H1 (cell line): ENCODE measurements around the gene FOXN3. TPM values are rescaled to one million over a fixed set of nuclear protein-coding genes. Genes with fewer than 3 reads are reported as not detected.
A peak's percentile ranks its signal among the peaks of the same experiment; 100 is the strongest.

Source experiments
- CTCF ChIA-PET: fragments of 300-600 bp; sonication (Branson Sonifier 250); formaldehyde crosslinking; loops from one replicate; lab custom pipeline; 2021; ENCODE audit not compliant: partially characterized antibody; lab: Charles Lee
- POLR2A ChIA-PET: fragments of 300-600 bp; sonication (Branson Sonifier 250); formaldehyde crosslinking; loops from one replicate; lab custom pipeline; 2021; ENCODE audit warnings: inconsistent platforms; ENCODE audit not compliant: partially characterized antibody; lab: Charles Lee
- DNase-seq, 2 experiments: peaks; one replicate each; pipeline versions ENCODE4 v3.0.0 to v3.0.0-alpha.2; 2010 to 2022; ENCODE audit warnings: low spot score in 2 of 2, low read depth in 1 of 2, mixed read lengths in 1 of 2
- FAIRE-seq: peaks from 2 replicates; lab custom pipeline; 2011; peaks lifted over from hg19 to GRCh38; lab: Jason Lieb, UNC
- H2AFZ ChIP-seq: 2 replicates; pipeline ENCODE4 v1.8.1; 2012; ENCODE audit warnings: low read length, inconsistent platforms
- H2AK5ac ChIP-seq: 2 replicates; pipeline ENCODE4 v1.6.1; 2013; ENCODE audit warnings: low read depth, low read length
- H2BK120ac ChIP-seq: replicated peaks from 2 replicates; pipeline ENCODE3; 2013; ENCODE audit warnings: low read depth, low read length, inconsistent platforms
- H2BK12ac ChIP-seq: 2 replicates; pipeline ENCODE4 v1.6.1; 2013; ENCODE audit warnings: low read depth, low read length
- H2BK15ac ChIP-seq: 2 replicates; pipeline ENCODE4 v1.6.1; 2013; ENCODE audit warnings: low read length
- H2BK20ac ChIP-seq: 2 replicates; pipeline ENCODE4 v1.6.1; 2013; ENCODE audit warnings: low read length
- H2BK5ac ChIP-seq: 2 replicates; pipeline ENCODE4 v1.6.1; 2013; ENCODE audit warnings: low read depth, low read length
- H3K14ac ChIP-seq: 2 replicates; pipeline ENCODE4 v1.6.1; 2013; ENCODE audit warnings: inconsistent platforms; ENCODE audit not compliant: insufficient read length
- H3K18ac ChIP-seq: 2 replicates; pipeline ENCODE4 v1.6.1; 2013; ENCODE audit warnings: low read length; ENCODE audit errors: extremely low read depth
- H3K23ac ChIP-seq: 2 replicates; pipeline ENCODE4 v1.6.1; 2013; ENCODE audit warnings: inconsistent platforms; ENCODE audit not compliant: insufficient read length
- H3K23me2 ChIP-seq: 2 replicates; pipeline ENCODE4 v1.6.1; 2013; ENCODE audit warnings: low read depth, low read length
- H3K27ac ChIP-seq: 2 replicates; pipeline ENCODE4 v1.6.1; 2011; ENCODE audit warnings: low read depth, low read length, inconsistent platforms
- H3K27me3 ChIP-seq, 4 experiments: replicated peaks in 1 of 4; 1 replicate in 1 of 4; 2 replicates in 3 of 4; pipeline versions ENCODE4 v1.6.1 to v1.8.1; 2011 to 2013; ENCODE audit warnings: low read length in 3 of 4, mild to moderate bottlenecking in 3 of 4, inconsistent platforms in 2 of 4, mixed read lengths in 2 of 4, moderate library complexity in 1 of 4; ENCODE audit not compliant: control insufficient read depth in 3 of 4, insufficient read depth in 3 of 4; ENCODE audit errors: extremely low read depth in 1 of 4
- H3K36me3 ChIP-seq, 4 experiments: 2 replicates each; pipeline versions ENCODE4 v1.6.1 to v1.8.1; 2011 to 2013; ENCODE audit warnings: mild to moderate bottlenecking in 4 of 4, low read length in 3 of 4, moderate library complexity in 2 of 4, control low read depth in 1 of 4, inconsistent platforms in 1 of 4; ENCODE audit not compliant: insufficient read depth in 4 of 4, control insufficient read depth in 2 of 4
- H3K4ac ChIP-seq: replicated peaks from 2 replicates; pipeline ENCODE3; 2013; ENCODE audit warnings: low read length, low read depth, mixed read lengths, inconsistent platforms; ENCODE audit not compliant: insufficient read length
- H3K4me1 ChIP-seq, 4 experiments: replicated peaks in 1 of 4; 1 replicate in 1 of 4; 2 replicates in 3 of 4; pipeline versions ENCODE4 v1.6.1 to v1.8.1; 2011 to 2013; ENCODE audit warnings: low read length in 3 of 4, inconsistent platforms in 2 of 4, mixed read lengths in 1 of 4; ENCODE audit not compliant: insufficient read depth in 4 of 4, control insufficient read depth in 3 of 4
- H3K4me2 ChIP-seq, 2 experiments: 2 replicates each; pipeline versions ENCODE4 v1.6.1 to v1.8.1; 2011 to 2013; ENCODE audit warnings: low read depth in 2 of 2, low read length in 2 of 2, control low read depth in 1 of 2, inconsistent platforms in 1 of 2, mild to moderate bottlenecking in 1 of 2; ENCODE audit not compliant: insufficient read depth in 1 of 2
- H3K4me3 ChIP-seq, 4 experiments: fragments of 200-600, 300-600 bp in 1 of 4; sonication (generic), shearing (Covaris generic), sonication (Bioruptor Twin) in 1 of 4; 2 replicates each; pipeline versions ENCODE4 v1.5.1 to v1.8.1; 2011 to 2016; ENCODE audit warnings: low read length in 4 of 4, low read depth in 3 of 4, control low read depth in 2 of 4, inconsistent platforms in 2 of 4, mild to moderate bottlenecking in 2 of 4, mixed read lengths in 1 of 4, moderate library complexity in 1 of 4; ENCODE audit not compliant: insufficient read depth in 2 of 4; ENCODE audit errors: extremely low read depth in 1 of 4
- H3K56ac ChIP-seq: replicated peaks from 2 replicates; pipeline ENCODE3; 2013; ENCODE audit warnings: low read depth, mild to moderate bottlenecking, mixed read lengths, low read length, inconsistent platforms; ENCODE audit not compliant: insufficient read length
- H3K79me1 ChIP-seq: 2 replicates; pipeline ENCODE4 v1.6.1; 2013; ENCODE audit warnings: low read depth, low read length, control low read depth
- H3K79me2 ChIP-seq, 2 experiments: 2 replicates each; pipeline versions ENCODE4 v1.6.1 to v1.8.1; 2012 to 2013; ENCODE audit warnings: low read length in 2 of 2, mild to moderate bottlenecking in 2 of 2, inconsistent platforms in 1 of 2; ENCODE audit not compliant: insufficient read depth in 2 of 2, control insufficient read depth in 1 of 2
- H3K9ac ChIP-seq, 4 experiments: replicated peaks in 1 of 4; 1 replicate in 1 of 4; 2 replicates in 3 of 4; pipeline versions ENCODE4 v1.6.1 to v1.8.1; 2011 to 2013; ENCODE audit warnings: low read depth in 3 of 4, low read length in 3 of 4, control low read depth in 2 of 4, mild to moderate bottlenecking in 2 of 4, moderate library complexity in 2 of 4, inconsistent platforms in 1 of 4; ENCODE audit errors: extremely low read depth in 1 of 4
- H3K9me3 ChIP-seq, 2 experiments: 2 replicates each; pipeline versions ENCODE4 v1.6.1 to v1.8.1; 2012 to 2013; ENCODE audit warnings: mild to moderate bottlenecking in 2 of 2, moderate library complexity in 2 of 2, control low read depth in 1 of 2, inconsistent platforms in 1 of 2, low read depth in 1 of 2, low read length in 1 of 2, mixed read lengths in 1 of 2; ENCODE audit not compliant: insufficient read depth in 2 of 2
- H4K20me1 ChIP-seq, 2 experiments: replicated peaks in 1 of 2; 2 replicates each; pipeline versions ENCODE3 to v1.8.1; 2011 to 2013; ENCODE audit warnings: inconsistent platforms in 2 of 2, low read length in 2 of 2, mild to moderate bottlenecking in 1 of 2; ENCODE audit not compliant: insufficient read depth in 2 of 2, control insufficient read depth in 1 of 2
- H4K5ac ChIP-seq: 2 replicates; pipeline ENCODE4 v1.6.1; 2013; ENCODE audit warnings: low read length, low read depth, mixed read lengths, inconsistent platforms; ENCODE audit not compliant: insufficient read length
- H4K8ac ChIP-seq: 2 replicates; pipeline ENCODE4 v1.8.0; 2013; ENCODE audit warnings: mild to moderate bottlenecking, moderate library complexity, low read length, inconsistent platforms; ENCODE audit not compliant: insufficient read depth; ENCODE audit errors: extremely low read depth
- H4K91ac ChIP-seq: replicated peaks from 2 replicates; pipeline ENCODE3; 2013; ENCODE audit warnings: low read length, mixed read lengths, inconsistent platforms; ENCODE audit not compliant: insufficient read length
- SIN3A ChIP-seq, 2 experiments: IDR thresholded peaks in 1 of 2; conservative IDR thresholded peaks in 1 of 2; 2 replicates each; pipeline ENCODE4 v1.6.1; 2011 to 2012; ENCODE audit warnings: low read length in 2 of 2, improper control_type of control experiment in 1 of 2, low read depth in 1 of 2, mild to moderate bottlenecking in 1 of 2
- TAF1 ChIP-seq: IDR thresholded peaks from 2 replicates; pipeline ENCODE4 v1.6.1; 2011; ENCODE audit warnings: mild to moderate bottlenecking, low read depth, low read length
- WGBS, 2 experiments: shearing (Covaris generic) in 1 of 2; methylation state at CpG; one replicate each; pipeline versions ENCODE4 v1.1.6 to v1.1.7; 2013 to 2015; ENCODE audit warnings: low lambda C conversion rate in 2 of 2, mixed read lengths in 2 of 2, inconsistent platforms in 1 of 2, low coverage in 1 of 2, missing lambda C conversion rate in 1 of 2; ENCODE audit not compliant: insufficient replicate concordance in 2 of 2, insufficient coverage in 1 of 2, insufficient read length in 1 of 2; ENCODE audit errors: extremely low coverage in 1 of 2, missing lambda C conversion rate in 1 of 2; 5-methylcytosine and 5-hydroxymethylcytosine counted together
- polyA plus RNA-seq, 7 experiments: library from polyadenylated mRNA; depleted of rRNA in 3 of 7; stranded (reverse) in 5 of 7; unstranded in 2 of 7; fragments of >200 nt in 5 of 7; fragments of 200-250 nt in 2 of 7; gene quantifications; 1 replicate in 5 of 7; 2 replicates in 1 of 7; 4 replicates in 1 of 7; pipeline versions ENCODE4 v1.2.1 to v1.2.3, GENCODE V29; 2011 to 2013; ENCODE audit warnings: missing spikeins in 2 of 7, mixed read lengths in 2 of 7
- total RNA-seq: library from RNA; stranded (reverse); fragmentation: NEBNext Ultra II Directional; extraction: Animal tissue kit (Norgen Biotek cat#: 25700); gene quantifications from 2 replicates; pipeline ENCODE4 v1.2.1, GENCODE V29; 2021

The FOXN3 gene
- total and polyA plus RNA-seq, 2 of the 8 experiments (the other 6 are each of a cell fraction or from before 2014, with no cell fraction given): 52.6 to 178 TPM

- Histone ChIP-seq H3K56ac (no peak overlapping the region), H3K9ac (no peak overlapping the region), H3K9me3 (no peaks in the 10 kb centered on the region), H3K14ac (no peak overlapping the region), H3K23me2 (no peaks in the 10 kb centered on the region), H4K20me1 (peaks cover 6 to 10% of the 10 kb centered on the region in 2 experiments), H3K4me1 (peaks cover 0 to 17% (median 10%) of the 10 kb centered on the region in 4 experiments; a peak in 5 of 7 replicates), H2BK5ac (no peak overlapping the region), H2BK20ac (no peak overlapping the region), H2AK5ac (no peak overlapping the region), H3K4ac (no peak overlapping the region), H4K91ac (no peak overlapping the region), H2BK12ac (no peak overlapping the region), H4K8ac (no peak overlapping the region), H3K27ac (no peak overlapping the region), H2AFZ (no peak overlapping the region), H3K23ac (no peak overlapping the region), H3K4me2 (peak overlapping the region in 1 of 2 experiments; percentile 38; a peak in 1 of 4 replicates), H3K27me3 (no peaks in the 10 kb centered on the region), H3K18ac (no peak overlapping the region), H3K79me2 (peaks cover 0 to 93% of the 10 kb centered on the region in 2 experiments; a peak in 2 of 4 replicates), H2BK120ac (no peak overlapping the region), H3K79me1 (peaks cover 6% of the 10 kb centered on the region; the same call in 1 of the 2 replicates), H3K4me3 (no peak overlapping the region), H4K5ac (no peak overlapping the region), H2BK15ac (no peak overlapping the region), H3K36me3 (peaks cover 0 to 2% (median 0%) of the 10 kb centered on the region in 4 experiments; a peak in 3 of 8 replicates)
- POLR2A ChIA-PET: interaction anchor here (0.9 kb wide), 1 partner anchor 11 kb away, joined by 3 read pairs; no protein-coding TSS in a partner anchor
- TF ChIP-seq TAF1 (no peak), SIN3A (conservative IDR thresholded peaks at IDR 0.05 in 1 of 2, IDR thresholded peaks at IDR 0.05 in 1 of 2; ENCODE audit: low read depth in 1 of 2, low read length in 2 of 2) (0 out of 4 replicates have a peak, but pooled peaks of 1 of the 2 experiments have one; percentile 39)
- WGBS, 2 experiments: 75% methylated on average over 7 of the region's 7 CpGs; no CpG with 5 or more reads in 1 of the 2 experiments
- peak in 1 of 2 experiments; percentile 21 for DNase-seq
- CTCF ChIA-PET: interaction anchor here (0.9 to 2.3 kb wide), 4 partner anchors 9 to 24 kb away, joined by 3 to 7 read pairs (median 3); no protein-coding TSS in a partner anchor
- no peak for FAIRE-seq
Measured at GRCh38 chr14:89249065-89249695, 167.9 kb downstream of the FOXN3 start.
